Mononuclear cell (primary cell): ENCODE data around the gene IGF2R. TPM values are rescaled to one million over a fixed set of nuclear protein-coding genes. Genes with fewer than 3 reads are reported as not detected.
"Not testable (repeated sequence)": the region's sequence is repeated elsewhere in the genome, so short reads cannot be mapped to it uniquely, and the experiment has no call there.

Experiments
- H3K27me3 ChIP-seq: 2 replicates; pipeline ENCODE4 v1.6.0; 2011; ENCODE audit warnings: low read length, control low read depth; ENCODE audit not compliant: insufficient read depth
- H3K4me1 ChIP-seq: 2 replicates; pipeline ENCODE4 v1.5.1; 2011; ENCODE audit warnings: mild to moderate bottlenecking, low read length, control low read depth; ENCODE audit not compliant: insufficient read depth
- H3K4me3 ChIP-seq: 2 replicates; pipeline ENCODE4 v1.5.1; 2011; ENCODE audit warnings: mild to moderate bottlenecking, low read length, moderate library complexity
- H3K9me3 ChIP-seq: 2 replicates; pipeline ENCODE4 v1.5.1; 2011; ENCODE audit warnings: low read depth, mild to moderate bottlenecking, control low read depth, low read length
- total RNA-seq: library from RNA; depleted of rRNA; stranded (reverse); fragments of >200 nt; gene quantifications from one replicate; pipeline ENCODE4 v1.2.3, GENCODE V29; 2012

IGF2R gene
- total RNA-seq, 1 donor: 49.3 TPM

DNA sequence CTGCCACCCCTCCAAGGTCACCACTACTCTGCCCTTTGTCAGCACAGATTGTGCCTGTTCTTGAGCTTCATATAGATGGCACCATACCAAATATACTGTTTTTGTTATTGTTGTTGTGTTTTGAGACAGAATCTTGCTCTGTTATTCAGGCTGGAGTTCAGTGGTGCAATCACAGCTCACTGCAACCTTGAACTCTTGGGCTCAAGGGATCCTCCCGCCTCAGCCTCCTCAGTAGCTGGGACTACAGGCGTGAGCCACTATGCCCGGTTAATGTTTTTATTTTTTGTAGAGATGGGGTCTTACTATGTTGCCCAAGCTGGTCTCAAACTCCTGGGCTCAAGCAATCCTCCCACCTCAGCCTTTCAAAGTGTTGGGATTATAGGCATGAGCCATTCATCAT lies 171.6 kb downstream of the IGF2R start:
- not testable (repeated sequence) for H3K9me3 ChIP-seq, H3K4me1 ChIP-seq, H3K4me3 ChIP-seq, H3K27me3 ChIP-seq

- Histone ChIP-seq H3K9me3 (no peaks in the 10 kb centered on the region), H3K4me3 (no peak overlapping the region), H3K27me3 (no peaks in the 10 kb centered on the region)
These were observed 172.3 kb downstream of the IGF2R start for GRCh38 chr6:160141001-160141726.

GRCh38 chr6:160142115-160142715 lies 173.3 kb downstream of the IGF2R start:
- Histone ChIP-seq H3K4me3 (no peak overlapping the region), H3K27me3 (no peaks in the 10 kb centered on the region), H3K4me1 (no peaks in the 10 kb centered on the region), H3K9me3 (no peaks in the 10 kb centered on the region)

More at GRCh38 chr6:160141001-160141726, 172.3 kb downstream of the IGF2R start:
- no peaks in the 10 kb centered on the region for H3K4me1 ChIP-seq

DNA sequence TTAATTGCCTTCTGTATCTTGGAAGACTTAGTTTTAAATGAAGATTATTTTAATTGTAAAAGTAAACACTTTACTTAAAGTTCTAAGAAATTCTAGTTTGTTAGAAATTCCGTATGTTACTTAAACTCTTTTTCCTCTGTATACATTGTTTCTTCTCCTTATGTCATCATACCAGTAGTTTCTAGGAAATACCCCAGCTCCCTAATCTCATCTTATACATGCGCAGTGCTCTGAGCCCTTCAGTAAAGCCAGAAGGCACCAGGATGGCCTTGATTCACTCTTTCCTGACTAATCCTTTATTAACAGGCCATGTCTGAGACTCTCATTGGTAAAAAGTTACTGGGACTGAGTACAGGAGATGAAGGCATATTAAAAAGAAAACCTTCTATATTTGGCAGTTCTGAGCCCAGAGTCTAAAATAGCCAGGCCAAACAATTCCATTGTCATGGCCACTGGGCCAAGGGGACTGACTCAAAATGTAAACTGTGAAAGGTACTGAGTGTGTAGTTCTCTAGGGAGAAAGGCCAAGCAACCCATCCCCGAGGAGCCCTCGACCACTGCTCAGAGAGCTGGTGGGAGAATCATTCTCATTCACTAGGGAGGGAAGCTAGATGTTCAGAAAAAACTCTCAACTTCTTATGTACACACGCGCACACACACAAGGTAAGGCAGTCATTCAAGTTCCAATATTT lies 177.7 kb downstream of the IGF2R start:
- Histone ChIP-seq H3K4me1 (no peaks in the 10 kb centered on the region), H3K9me3 (no peaks in the 10 kb centered on the region), H3K27me3 (no peaks in the 10 kb centered on the region), H3K4me3 (no peak overlapping the region)

DNA sequence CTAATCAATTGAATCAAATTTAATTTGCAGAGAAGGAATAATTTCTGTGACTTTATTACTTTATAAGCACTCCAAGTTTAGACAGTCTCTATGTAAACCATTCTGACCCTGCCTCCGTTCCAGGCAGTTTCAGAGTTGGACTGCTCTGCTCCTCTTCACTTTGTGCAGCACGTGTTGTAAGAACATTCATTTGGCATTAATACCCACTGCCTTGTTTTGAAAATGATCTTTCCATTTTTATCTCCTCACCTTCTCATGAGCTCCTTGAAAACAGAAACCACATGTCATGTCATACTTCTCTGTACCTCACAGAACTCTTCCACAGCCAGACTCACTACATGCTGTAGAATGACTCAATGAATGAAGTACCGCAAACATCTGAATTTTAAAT lies 178.3 kb downstream of the IGF2R start:
- Histone ChIP-seq H3K4me3 (no peak overlapping the region), H3K9me3 (no peaks in the 10 kb centered on the region), H3K4me1 (no peaks in the 10 kb centered on the region), H3K27me3 (no peaks in the 10 kb centered on the region)

GRCh38 chr6:160154471-160154870 lies 185.6 kb downstream of the IGF2R start:
- no peak overlapping the region for H3K4me3 ChIP-seq
- H3K9me3 ChIP-seq: no peaks in the 10 kb centered on the region
- H3K4me1 ChIP-seq: no peaks in the 10 kb centered on the region
- no peaks in the 10 kb centered on the region for H3K27me3 ChIP-seq

- Histone ChIP-seq H3K4me3 (no peak overlapping the region), H3K4me1 (no peaks in the 10 kb centered on the region), H3K9me3 (no peaks in the 10 kb centered on the region), H3K27me3 (no peaks in the 10 kb centered on the region)
These were observed 188.0 kb downstream of the IGF2R start for GRCh38 chr6:160156842-160157241.

- Histone ChIP-seq H3K9me3 (no peaks in the 10 kb centered on the region), H3K4me1 (no peaks in the 10 kb centered on the region), H3K4me3 (no peak overlapping the region), H3K27me3 (no peaks in the 10 kb centered on the region)
These were observed 191.6 kb downstream of the IGF2R start for GRCh38 chr6:160160450-160160849.

Other genes starting within 250 kb of the IGF2R start
- 267 TPM for gene WTAP, start 241.6 kb upstream of the IGF2R start, total RNA-seq
- 10.5 TPM for gene ACAT2, start 207.0 kb upstream of the IGF2R start, total RNA-seq
- 137 TPM for gene TCP1, start 179.5 kb upstream of the IGF2R start, total RNA-seq
- gene MRPL18, start 178.6 kb upstream of the IGF2R start, total RNA-seq: 12.1 TPM
- gene PNLDC1, start 168.8 kb upstream of the IGF2R start, total RNA-seq: 0.10 TPM
- gene MAS1, start 78.1 kb upstream of the IGF2R start, total RNA-seq: 0.10 TPM
- gene SLC22A1, start 152.7 kb downstream of the IGF2R start, total RNA-seq: 0.21 TPM